ENCODE data around the gene LRMDA. TPM values are rescaled to one million over a fixed set of nuclear protein-coding genes. Genes with fewer than 3 reads are reported as not detected.

LRMDA gene
- total RNA-seq, 6 experiments from 2014 or later, result 0.32 TPM; not detected in 5

GRCh38 chr10:75464478-75465449, 33.3 kb downstream of the LRMDA start:
- no peak for TF ChIP-seq CTCF (IDR thresholded peaks at IDR 0.05)
- Mint-ChIP-seq H3K27ac (no peak overlapping the region), H3K4me1 (ENCODE audit: low read depth) (peaks cover 20% of the 10 kb centered on the region), H3K9me3 (no peaks in the 10 kb centered on the region), H3K36me3 (ENCODE audit: low read depth) (no peaks in the 10 kb centered on the region), H3K27me3 (ENCODE audit: insufficient read depth) (peaks cover 13% of the 10 kb centered on the region), H3K4me3 (no peak overlapping the region)
- no peak for DNase-seq

- H3K9me3 Mint-ChIP-seq, result no peaks in the 10 kb centered on the region
- DNase-seq, result no peak
- TF ChIP-seq CTCF (IDR thresholded peaks at IDR 0.05), result no peak
- H3K27ac Mint-ChIP-seq, result no peak overlapping the region
- H3K27me3 Mint-ChIP-seq (ENCODE audit: insufficient read depth), result peaks cover 13% of the 10 kb centered on the region
- H3K36me3 Mint-ChIP-seq (ENCODE audit: low read depth), result no peaks in the 10 kb centered on the region
- peaks cover 20% of the 10 kb centered on the region for H3K4me1 Mint-ChIP-seq (ENCODE audit: low read depth)
- H3K4me3 Mint-ChIP-seq, result no peak overlapping the region
These were observed 34.0 kb downstream of the LRMDA start for GRCh38 chr10:75465450-75465827.

DNA sequence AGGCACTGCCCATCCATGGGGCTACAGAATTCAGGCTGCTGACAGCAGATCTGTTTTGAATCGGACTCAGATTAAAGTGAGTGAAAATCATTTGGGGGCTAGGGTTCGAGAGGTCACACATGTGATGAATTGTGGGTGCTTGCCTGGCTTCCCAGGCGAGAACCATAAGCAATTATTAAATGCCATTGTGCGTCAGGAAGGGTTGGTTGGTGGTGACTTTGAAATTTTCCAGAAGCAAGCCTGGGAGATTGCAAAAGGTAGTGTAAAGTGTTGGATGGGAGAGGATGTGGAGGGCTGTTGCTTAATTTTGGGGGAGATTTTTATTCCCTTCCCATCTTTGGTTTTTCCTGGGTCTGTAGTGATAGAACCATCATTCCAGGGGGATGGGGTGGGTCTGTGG, 34.6 kb downstream of the LRMDA start:
- Mint-ChIP-seq H3K27me3 (ENCODE audit: insufficient read depth) (peaks cover 13% of the 10 kb centered on the region), H3K27ac (no peak overlapping the region), H3K36me3 (ENCODE audit: low read depth) (no peaks in the 10 kb centered on the region), H3K4me3 (no peak overlapping the region), H3K4me1 (ENCODE audit: low read depth) (peaks cover 20% of the 10 kb centered on the region), H3K9me3 (no peaks in the 10 kb centered on the region)
- TF ChIP-seq CTCF (IDR thresholded peaks at IDR 0.05), result no peak
- no peak for DNase-seq

- Mint-ChIP-seq H3K4me3 (no peak overlapping the region), H3K27ac (no peak overlapping the region), H3K9me3 (no peaks in the 10 kb centered on the region), H3K4me1 (ENCODE audit: low read depth) (peaks cover 20% of the 10 kb centered on the region), H3K36me3 (ENCODE audit: low read depth) (no peaks in the 10 kb centered on the region), H3K27me3 (ENCODE audit: insufficient read depth) (peaks cover 10% of the 10 kb centered on the region)
- no peak for DNase-seq
- TF ChIP-seq CTCF (IDR thresholded peaks at IDR 0.05), result no peak
These were observed 35.5 kb downstream of the LRMDA start for GRCh38 chr10:75466886-75467285.

DNA sequence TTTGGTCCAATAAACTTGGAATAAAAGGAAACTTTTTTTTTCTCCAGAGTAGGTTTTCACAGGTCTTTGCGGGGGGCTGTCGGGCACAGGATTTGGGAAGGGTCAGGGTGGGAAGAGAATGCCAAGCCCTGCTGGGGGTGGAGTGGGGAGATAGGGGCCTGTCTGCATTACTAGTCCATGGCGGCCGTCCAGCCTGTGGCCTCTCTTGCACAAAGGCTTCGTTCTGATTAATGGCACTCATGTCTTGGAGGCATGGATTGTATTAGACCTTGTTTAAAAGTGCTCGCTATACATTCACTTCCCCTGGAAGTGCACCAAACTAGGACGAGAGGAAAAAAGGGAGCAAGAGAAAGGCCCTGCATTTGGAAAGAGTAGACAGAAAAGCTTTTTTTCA, 37.2 kb downstream of the LRMDA start:
- no peak for DNase-seq
- H3K4me3 Mint-ChIP-seq, result no peak overlapping the region
- no peak for TF ChIP-seq CTCF (IDR thresholded peaks at IDR 0.05)

More for the DNA sequence above, 37.2 kb downstream of the LRMDA start:
- Mint-ChIP-seq H3K27me3 (ENCODE audit: insufficient read depth) (peaks cover 6% of the 10 kb centered on the region), H3K27ac (no peak overlapping the region), H3K9me3 (no peaks in the 10 kb centered on the region), H3K4me1 (ENCODE audit: low read depth) (peaks cover 20% of the 10 kb centered on the region), H3K36me3 (ENCODE audit: low read depth) (no peaks in the 10 kb centered on the region)
